Measurements from ENCODE around the gene VRK2.
"Not testable (repeated sequence)": the region's sequence is repeated elsewhere in the genome, so short reads cannot be mapped to it uniquely, and the experiment has no call there.

VRK2 gene

DNA sequence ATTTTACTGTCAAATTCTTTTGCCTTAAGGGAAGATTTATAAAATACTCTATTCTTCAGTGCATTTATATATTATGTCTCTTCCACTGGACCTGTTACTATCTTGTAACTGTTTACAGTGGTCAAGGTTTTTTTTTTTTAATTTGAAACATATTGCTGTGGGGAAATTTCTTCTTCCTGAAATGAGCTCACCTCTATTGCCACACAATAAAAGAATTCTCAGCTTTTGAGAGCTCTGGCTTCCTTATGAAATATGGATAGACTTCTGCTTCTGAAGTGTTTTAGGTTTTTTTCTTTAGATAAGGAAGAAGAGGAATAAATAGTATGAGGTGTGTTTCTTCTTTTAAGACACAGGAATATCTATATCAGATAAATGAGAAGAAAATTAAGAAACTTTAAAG is 7.7 kb downstream of the VRK2 start:
- DNase-seq (ENCODE audit: low read depth, low spot score) = no peak

GRCh38 chr2:58055033-58055786 is 8.6 kb downstream of the VRK2 start:
- DNase-seq (ENCODE audit: low read depth, low spot score) = no peak

- DNase-seq (ENCODE audit: low read depth, low spot score) = no peak
These were observed 9.7 kb downstream of the VRK2 start for GRCh38 chr2:58056192-58056916.

DNA sequence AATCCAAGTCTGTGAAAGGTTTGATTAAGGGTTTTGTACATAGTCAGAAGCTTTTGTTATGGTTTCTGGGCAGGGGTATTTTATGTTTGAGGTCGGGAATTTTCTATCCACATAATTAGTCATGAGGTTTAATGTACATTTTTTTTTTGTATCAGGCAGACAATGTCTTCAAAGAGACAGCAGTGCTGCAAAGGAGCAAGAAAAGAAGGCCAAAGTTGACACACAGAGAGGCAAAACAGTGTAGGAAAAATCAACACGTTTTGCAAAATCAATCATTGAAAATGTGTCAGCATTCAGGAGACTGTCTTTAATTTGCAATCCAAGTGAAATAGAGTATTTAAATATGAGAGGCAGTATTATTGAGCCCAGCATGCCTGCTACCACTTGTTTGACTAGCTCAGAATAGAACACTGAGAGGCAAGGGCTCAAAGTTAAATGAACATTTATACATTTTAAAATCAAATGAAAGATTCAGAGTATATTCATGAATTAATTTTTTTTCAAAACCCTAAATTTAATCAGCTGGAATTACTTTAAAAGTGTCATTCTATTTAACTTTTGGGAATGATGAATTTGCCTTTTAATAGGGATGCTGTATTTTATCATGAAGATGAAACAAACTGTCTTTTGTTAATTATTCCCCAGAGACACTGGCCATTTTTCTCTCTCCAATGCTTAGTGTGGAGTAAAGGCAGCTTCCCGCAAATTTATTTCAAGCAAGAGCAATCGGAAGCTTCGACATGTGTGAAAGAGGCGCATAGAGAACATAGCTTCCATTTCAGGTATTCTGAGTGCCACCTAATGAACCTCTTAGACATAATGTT is 11.3 kb downstream of the VRK2 start:
- no peak for DNase-seq (ENCODE audit: low read depth, low spot score)

DNA sequence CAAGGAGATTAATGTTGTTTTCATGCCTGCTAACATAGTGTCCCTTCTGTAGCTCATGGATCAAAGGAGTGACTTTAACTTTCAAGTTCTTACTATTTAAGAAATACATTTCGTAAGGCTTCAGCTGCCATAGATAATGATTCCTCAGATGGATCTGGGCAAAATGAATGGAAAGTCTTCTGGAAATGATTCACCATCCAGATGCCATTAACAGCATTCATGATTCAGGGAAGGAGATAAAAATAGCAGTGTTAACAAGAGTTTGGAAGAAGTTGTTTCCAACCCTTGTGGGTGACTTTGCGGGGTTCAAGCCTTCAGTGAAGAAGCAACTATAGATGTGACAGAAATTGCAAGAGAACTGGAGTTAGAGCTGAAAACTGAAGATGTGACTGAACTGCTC is 17.0 kb downstream of the VRK2 start:
- DNase-seq (ENCODE audit: low read depth, low spot score) = no peak

- no peak for DNase-seq (ENCODE audit: low read depth, low spot score)
These were observed 17.5 kb downstream of the VRK2 start for GRCh38 chr2:58064086-58064485.

- no peak for DNase-seq (ENCODE audit: low read depth, low spot score)
These were observed 18.6 kb downstream of the VRK2 start for GRCh38 chr2:58065248-58065647.

DNA sequence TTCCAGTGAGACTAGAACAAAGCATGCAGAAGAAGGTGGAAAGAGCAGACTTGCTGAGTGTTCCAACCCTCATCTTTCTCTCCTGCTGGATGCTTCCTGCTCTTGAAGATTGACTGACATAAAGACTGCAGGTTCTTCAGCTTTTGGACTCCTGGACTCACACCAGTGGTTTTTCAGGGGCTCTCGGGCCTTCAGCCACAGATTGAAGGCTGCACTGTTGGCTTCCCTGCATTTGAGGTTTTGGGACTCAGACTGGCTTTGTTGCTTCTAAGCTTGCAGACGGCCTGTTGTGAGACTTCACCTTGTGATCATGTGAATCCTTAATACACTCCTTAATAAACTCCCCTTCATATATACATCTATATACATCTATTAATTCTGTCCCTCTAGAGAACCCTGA is 20.4 kb downstream of the VRK2 start:
- no peak for DNase-seq (ENCODE audit: low read depth, low spot score)

GRCh38 chr2:58070765-58071164 is 24.2 kb downstream of the VRK2 start:
- DNase-seq (ENCODE audit: low read depth, low spot score) = no peak

DNA sequence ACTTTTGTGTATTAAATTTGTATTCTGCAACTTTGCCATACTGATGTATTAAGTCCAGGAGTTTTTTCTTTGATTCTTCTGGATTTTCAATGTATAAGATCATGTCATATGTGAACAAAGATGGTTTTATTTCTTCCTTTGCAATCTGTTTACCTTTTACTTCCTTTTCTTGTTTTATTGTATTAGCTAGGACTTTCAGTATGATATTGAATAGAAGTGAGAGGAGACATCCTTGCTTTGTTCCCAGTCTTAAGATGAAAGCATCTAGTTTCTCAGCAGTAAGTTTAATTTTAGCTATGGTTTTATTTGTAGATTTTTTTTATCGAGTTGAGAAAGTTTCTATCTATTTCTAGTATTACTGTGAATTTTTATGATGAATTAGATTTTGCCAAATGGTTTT is 25.5 kb downstream of the VRK2 start:
- DNase-seq (ENCODE audit: low read depth, low spot score) = no peak

- DNase-seq (ENCODE audit: low read depth, low spot score) = no peak
These were observed 26.4 kb downstream of the VRK2 start for GRCh38 chr2:58073008-58073407.

- DNase-seq (ENCODE audit: low read depth, low spot score) = no peak
These were observed 27.1 kb downstream of the VRK2 start for GRCh38 chr2:58073751-58074150.

GRCh38 chr2:58081000-58081399 is 34.4 kb downstream of the VRK2 start:
- no peak for DNase-seq (ENCODE audit: low read depth, low spot score)

GRCh38 chr2:58089081-58089480 is 42.5 kb downstream of the VRK2 start:
- no peak for DNase-seq (ENCODE audit: low read depth, low spot score)

DNA sequence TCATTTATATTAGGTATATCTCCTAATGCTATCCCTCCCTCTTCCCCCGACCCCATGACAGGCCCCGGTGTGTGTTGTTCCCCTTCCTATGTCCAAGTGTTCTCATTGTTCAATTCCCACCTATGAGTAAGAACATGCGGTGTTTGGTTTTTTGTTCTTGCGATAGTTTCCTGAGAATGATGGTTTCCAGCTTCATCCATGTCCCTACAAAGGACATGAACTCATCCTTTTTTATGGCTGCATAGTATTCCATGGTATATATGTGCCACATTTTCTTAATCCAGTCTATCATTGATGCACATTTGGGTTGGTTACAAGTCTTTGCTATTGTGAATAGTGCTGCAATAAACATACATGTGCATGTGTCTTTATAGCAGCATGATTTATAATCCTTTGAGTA is 46.2 kb downstream of the VRK2 start:
- not testable (repeated sequence) for DNase-seq (ENCODE audit: low read depth, low spot score)

DNA sequence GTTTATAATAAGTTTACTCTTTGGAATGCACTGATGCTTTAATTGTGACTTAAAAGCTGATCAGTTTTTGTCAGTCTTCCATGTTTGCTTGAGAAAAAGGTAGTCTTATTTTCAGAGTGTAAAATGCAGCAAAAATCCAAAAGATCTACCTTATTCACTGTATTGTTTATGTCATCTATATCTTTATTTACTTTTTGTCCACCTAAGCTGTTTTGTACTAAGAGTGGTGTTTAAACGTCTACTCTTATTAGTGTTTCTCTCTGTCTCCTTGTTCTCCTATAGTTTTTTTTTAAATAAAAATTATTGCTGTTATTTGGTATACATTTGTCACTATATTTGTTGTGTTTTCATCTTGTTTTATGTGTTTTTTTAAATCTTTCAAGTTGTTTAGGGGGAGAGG is 50.4 kb downstream of the VRK2 start:
- DNase-seq (ENCODE audit: low read depth, low spot score) = no peak

- no peak for DNase-seq (ENCODE audit: low read depth, low spot score)
These were observed 51.9 kb downstream of the VRK2 start for GRCh38 chr2:58098254-58099095.

DNA sequence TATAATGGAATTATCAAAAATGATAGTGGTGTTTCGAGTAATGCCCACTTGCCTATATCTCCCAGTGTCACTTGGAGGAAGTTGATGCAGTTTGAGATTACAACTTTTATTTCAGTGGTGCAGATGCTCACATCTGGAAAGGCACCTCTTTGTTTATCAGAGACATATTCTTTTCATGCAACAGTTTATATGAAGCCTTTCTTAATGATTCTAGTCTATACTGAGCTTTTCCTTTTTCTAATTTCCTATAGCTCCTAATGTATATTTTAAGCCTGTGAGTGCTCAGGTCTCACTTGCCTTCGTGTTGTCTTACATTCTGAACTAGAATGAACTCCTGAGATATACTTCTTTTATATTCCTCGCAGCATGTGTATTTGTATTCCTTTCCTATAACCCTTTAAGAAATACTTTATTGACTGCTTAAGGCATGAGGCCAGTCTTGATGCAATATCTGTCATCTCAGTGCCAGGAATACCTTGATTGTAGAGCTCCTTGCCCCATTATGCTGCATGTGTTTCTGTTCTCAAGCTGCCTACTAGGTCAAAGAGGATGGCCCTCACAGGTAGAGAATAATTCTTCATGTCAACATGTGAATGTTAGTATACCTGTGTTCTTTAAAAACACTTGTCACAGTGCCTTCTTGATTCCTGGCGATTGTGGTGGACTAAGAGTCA is 52.6 kb downstream of the VRK2 start:
- no peak for DNase-seq (ENCODE audit: low read depth, low spot score)

- DNase-seq (ENCODE audit: low read depth, low spot score) = no peak
These were observed 54.9 kb downstream of the VRK2 start for GRCh38 chr2:58101500-58101899.

DNA sequence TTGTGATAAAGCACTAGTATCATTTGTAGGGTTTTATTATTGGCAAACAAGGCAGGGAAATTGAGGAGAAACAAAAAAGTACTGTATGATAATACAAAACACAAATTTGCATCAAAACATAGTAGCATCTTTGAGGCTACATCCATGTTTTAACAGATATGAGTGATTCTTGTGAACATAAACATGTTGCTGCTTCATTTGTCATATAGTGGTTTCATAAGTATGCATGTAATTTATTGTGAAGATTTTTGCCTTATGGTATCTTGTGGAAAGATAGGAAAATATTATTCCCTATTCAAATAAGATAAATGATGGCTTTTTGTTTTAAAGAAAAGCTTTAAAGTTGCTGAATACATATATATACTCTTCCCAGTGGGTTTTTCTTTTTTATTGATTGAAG is 60.3 kb downstream of the VRK2 start:
- DNase-seq (ENCODE audit: low read depth, low spot score) = no peak
